AG04450 (cell line): ENCODE data around the gene VANGL2. TPM values are rescaled to one million over a fixed set of nuclear protein-coding genes. Genes with fewer than 3 reads are reported as not detected.

Experiments
- CTCF ChIA-PET: fragments of 300-600, 350-600 bp; formaldehyde crosslinking; extraction: SDS; loops from one replicate; lab custom pipeline; 2022; ENCODE audit warnings: antibody characterized with exemption, inconsistent platforms; lab: Charles Lee
- POLR2A ChIA-PET: fragments of 350-600 bp; formaldehyde crosslinking; extraction: SDS; loops from one replicate; lab custom pipeline; 2021; ENCODE audit warnings: antibody characterized with exemption, inconsistent platforms; lab: Yijun Ruan, JAX
- DNase-seq: peaks from one replicate; pipeline ENCODE4 v3.0.0-alpha.2; 2011; ENCODE audit warnings: low read depth, low spot score
- H3K27ac ChIP-seq: one replicate; pipeline ENCODE4 v1.5.1; 2012; ENCODE audit warnings: low read depth, low read length, control low read depth
- H3K27me3 ChIP-seq: one replicate; pipeline ENCODE4 v1.6.0; 2012; ENCODE audit warnings: low read length; ENCODE audit not compliant: control insufficient read depth, insufficient read depth
- H3K4me3 ChIP-seq: 2 replicates; pipeline ENCODE4 v1.5.1; 2011; ENCODE audit warnings: mild to moderate bottlenecking, low read depth, low read length, control low read depth
- H3K9me3 ChIP-seq: 2 replicates; pipeline ENCODE4 v1.5.1; 2012; ENCODE audit warnings: low read length; ENCODE audit not compliant: control insufficient read depth, insufficient read depth
- polyA plus RNA-seq: library from polyadenylated mRNA; depleted of rRNA; stranded (reverse); fragments of >200 nt; gene quantifications from 2 replicates; pipeline ENCODE4 v1.2.3, GENCODE V29; 2011
- TF ChIP-seq, protein P1 (sequence below): IDR thresholded peaks from 2 replicates; pipeline ENCODE4 v1.5.1; 2011; ENCODE audit warnings: low read depth, low read length, control low read depth, inconsistent platforms

Gene VANGL2
- polyA plus RNA-seq, 1 experiment = 3.4 TPM

DNA sequence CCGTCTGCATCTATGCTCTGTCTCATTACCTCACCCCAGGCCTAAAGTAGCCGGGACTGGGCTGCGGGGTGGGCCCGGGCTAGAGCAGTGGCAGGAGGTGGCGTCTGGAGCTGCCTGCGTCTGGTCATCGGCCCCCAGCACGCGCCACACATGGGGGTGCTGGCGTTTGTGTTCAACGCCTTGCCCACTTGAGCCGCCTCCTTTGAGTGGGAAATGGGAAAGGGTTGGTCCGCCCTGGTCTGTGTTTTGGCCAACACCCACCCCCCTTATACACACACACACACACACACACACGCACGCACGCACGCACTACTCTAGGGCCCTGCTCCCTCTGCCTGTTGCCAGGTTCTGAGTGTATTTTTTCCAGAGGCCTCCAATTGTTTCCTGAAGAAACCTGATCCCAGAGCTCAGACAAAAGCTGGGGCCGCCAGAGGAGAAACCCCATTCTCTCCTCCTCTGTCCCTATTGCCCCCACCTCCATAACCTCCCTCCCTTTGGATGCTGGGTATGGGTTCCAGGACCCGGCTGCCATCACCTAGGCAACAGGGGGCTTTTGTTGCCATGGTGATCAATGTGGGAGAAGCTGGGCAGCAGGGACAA lies 10.1 kb downstream of the VANGL2 start:
- ChIA-PET POLR2A (interaction anchor here (0.6 kb wide), 1 partner anchor 29 kb away, joined by 4 read pairs; no protein-coding TSS in a partner anchor), CTCF (no interaction called here)
- H3K9me3 ChIP-seq = no peaks in the 10 kb centered on the region
- no peak overlapping the region for H3K27ac ChIP-seq
- TF ChIP-seq, protein P1, sequence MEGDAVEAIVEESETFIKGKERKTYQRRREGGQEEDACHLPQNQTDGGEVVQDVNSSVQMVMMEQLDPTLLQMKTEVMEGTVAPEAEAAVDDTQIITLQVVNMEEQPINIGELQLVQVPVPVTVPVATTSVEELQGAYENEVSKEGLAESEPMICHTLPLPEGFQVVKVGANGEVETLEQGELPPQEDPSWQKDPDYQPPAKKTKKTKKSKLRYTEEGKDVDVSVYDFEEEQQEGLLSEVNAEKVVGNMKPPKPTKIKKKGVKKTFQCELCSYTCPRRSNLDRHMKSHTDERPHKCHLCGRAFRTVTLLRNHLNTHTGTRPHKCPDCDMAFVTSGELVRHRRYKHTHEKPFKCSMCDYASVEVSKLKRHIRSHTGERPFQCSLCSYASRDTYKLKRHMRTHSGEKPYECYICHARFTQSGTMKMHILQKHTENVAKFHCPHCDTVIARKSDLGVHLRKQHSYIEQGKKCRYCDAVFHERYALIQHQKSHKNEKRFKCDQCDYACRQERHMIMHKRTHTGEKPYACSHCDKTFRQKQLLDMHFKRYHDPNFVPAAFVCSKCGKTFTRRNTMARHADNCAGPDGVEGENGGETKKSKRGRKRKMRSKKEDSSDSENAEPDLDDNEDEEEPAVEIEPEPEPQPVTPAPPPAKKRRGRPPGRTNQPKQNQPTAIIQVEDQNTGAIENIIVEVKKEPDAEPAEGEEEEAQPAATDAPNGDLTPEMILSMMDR = no peak
- H3K27me3 ChIP-seq = peaks cover 7% of the 10 kb centered on the region
- no peak overlapping the region for H3K4me3 ChIP-seq
- no peak for DNase-seq

DNA sequence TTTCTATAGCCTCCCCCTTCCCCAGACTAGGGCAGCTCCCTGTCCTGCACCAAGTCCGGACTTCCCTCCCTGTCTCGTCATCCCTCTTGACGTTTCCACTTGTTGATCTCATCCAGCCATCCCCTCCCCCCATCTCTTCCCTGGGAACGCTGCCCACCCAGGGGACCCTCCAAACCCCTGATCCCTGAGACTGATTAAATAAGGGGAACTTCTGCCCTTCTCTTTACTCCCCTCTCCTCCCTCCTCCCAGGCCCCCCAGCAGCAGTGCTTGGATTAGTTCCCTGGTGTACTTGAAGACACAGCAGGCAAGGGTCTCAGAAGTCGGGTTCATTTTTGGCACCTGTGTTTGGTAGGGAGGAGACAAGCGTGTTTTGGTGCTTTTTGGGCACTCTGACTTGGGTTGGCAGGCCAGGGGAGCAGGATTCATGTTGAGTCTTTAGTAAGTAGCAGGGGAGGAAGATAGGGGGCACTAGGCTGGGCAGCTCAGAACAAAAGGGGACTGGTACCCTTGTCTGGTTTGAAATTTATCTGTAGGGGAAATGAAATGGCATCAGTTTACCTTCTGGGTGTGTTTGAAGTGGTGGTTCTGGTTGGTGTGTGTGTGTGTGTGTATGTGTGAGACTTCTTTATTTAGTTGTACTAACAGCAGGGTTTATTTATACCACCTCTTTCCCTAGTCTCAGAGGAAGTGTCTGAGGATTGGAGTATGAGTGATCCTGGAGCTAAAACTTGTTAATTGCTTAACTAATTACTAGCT lies 11.1 kb downstream of the VANGL2 start:
- H3K4me3 ChIP-seq = no peak overlapping the region
- H3K27me3 ChIP-seq = peaks cover 7% of the 10 kb centered on the region
- ChIA-PET CTCF (no interaction called here), POLR2A (interaction anchor here (0.6 kb wide), 1 partner anchor 30 kb away, joined by 4 read pairs; no protein-coding TSS in a partner anchor)
- H3K9me3 ChIP-seq = no peaks in the 10 kb centered on the region
- TF ChIP-seq, protein P1 = no peak
- DNase-seq = no peak
- H3K27ac ChIP-seq = no peak overlapping the region

DNA sequence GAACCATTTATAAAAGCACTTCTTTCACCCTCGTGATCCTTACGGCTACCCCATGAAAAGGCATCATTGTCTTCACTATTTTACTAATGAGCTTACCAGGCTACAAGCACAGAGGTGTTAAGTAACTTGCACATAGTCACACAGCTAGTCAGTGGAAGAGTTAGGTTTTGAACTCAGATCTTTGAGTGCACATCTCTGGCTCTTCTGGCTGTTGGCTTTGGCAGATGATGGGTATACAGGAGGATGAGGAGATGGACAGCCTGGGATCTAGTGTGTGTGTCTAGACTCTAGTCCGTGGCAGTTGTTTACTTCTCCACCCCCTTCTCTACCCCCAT lies 11.6 kb downstream of the VANGL2 start:
- Histone ChIP-seq H3K4me3 (no peak overlapping the region), H3K9me3 (no peaks in the 10 kb centered on the region), H3K27ac (no peak overlapping the region), H3K27me3 (peaks cover 7% of the 10 kb centered on the region)
- DNase-seq = no peak
- ChIA-PET POLR2A (no interaction called here), CTCF (no interaction called here)
- TF ChIP-seq, protein P1 = no peak

DNA sequence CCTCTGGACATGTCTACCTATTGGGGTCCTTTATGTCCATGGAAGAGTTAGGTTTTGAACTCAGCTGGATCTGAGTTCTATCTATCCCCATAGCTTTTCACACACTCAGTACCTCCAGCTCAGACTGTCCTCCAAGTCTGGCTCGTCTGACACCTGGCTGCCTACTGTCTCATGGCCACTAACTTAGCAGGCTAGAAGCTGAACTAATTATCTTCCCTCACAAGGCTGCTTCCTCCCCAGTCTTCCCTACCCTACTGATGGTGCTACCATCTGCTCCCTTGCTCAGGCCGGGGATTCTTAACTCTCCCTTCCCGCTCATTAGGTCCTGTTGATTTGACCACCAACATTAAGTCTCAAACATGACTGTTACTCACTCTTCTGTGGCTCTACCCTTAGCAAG lies 13.4 kb downstream of the VANGL2 start:
- TF ChIP-seq, protein P1 = no peak
- Histone ChIP-seq H3K27ac (no peak overlapping the region), H3K27me3 (peaks cover 5% of the 10 kb centered on the region), H3K4me3 (no peak overlapping the region), H3K9me3 (no peaks in the 10 kb centered on the region)
- ChIA-PET POLR2A (no interaction called here), CTCF (interaction anchor here (0.6 kb wide), 1 partner anchor 37 kb away, joined by 3 read pairs; no protein-coding TSS in a partner anchor)
- no peak for DNase-seq

DNA sequence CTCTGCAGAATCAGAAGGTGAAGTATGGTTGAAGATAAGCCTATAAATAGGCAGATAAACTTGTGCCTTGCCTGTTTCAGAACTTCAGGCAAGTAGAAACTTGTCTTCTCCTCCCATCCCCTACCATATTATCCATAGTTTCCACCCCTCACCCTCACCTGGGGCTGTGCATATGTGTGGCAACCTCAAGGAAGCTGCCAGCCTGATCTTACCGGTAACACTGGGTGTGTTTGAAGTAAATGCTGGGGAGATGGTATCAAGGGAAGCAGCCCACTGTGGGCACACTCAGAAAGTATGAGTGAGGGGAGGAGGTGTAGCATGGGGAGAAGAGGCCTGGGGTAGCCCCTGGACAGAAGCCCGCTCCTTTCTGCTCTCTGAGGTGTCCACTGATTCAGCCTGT lies 14.5 kb downstream of the VANGL2 start:
- H3K27ac ChIP-seq = no peak overlapping the region
- H3K27me3 ChIP-seq = peaks cover 4% of the 10 kb centered on the region
- no peak overlapping the region for H3K4me3 ChIP-seq
- no peaks in the 10 kb centered on the region; the same call in 1 of the 2 replicates for H3K9me3 ChIP-seq
- ChIA-PET CTCF (no interaction called here), POLR2A (no interaction called here)
- TF ChIP-seq, protein P1 = no peak
- no peak for DNase-seq
